GM18499 (cell line): Measurements from ENCODE around the gene CXCL13.
"Not testable (repeated sequence)": the region's sequence is repeated elsewhere in the genome, so short reads cannot be mapped to it uniquely, and the experiment has no call there.

Source experiments
- ATAC-seq: cut with Tn5 transposase; IDR thresholded peaks from one replicate; pipeline ENCODE4 v1.9.1; 2021; ENCODE audit warnings: moderate number of reproducible peaks; ENCODE audit not compliant: insufficient read depth, unreplicated experiment

The CXCL13 gene

GRCh38 chr4:77652237-77652897 lies 46.7 kb downstream of the CXCL13 start:
- no peak for ATAC-seq

- ATAC-seq = no peak
Observed at GRCh38 chr4:77653162-77653758, 47.6 kb downstream of the CXCL13 start.

- not testable (repeated sequence) for ATAC-seq
Observed at GRCh38 chr4:77660318-77660717, 54.7 kb downstream of the CXCL13 start.
